Thymus (tissue), 11 donors: ENCODE measurements around the gene NOS1AP. TPM values are rescaled to one million over a fixed set of nuclear protein-coding genes. Genes with fewer than 3 reads are reported as not detected.

ENCODE experiments used
- DNase-seq, 9 donors: peaks; one replicate each; pipeline ENCODE4 v3.0.0-alpha.2; 2013; ENCODE audit warnings: low spot score in 9 of 9, low read depth in 6 of 9, missing footprints in 1 of 9
- H3K27ac ChIP-seq, 2 donors: one replicate each; pipeline ENCODE4 v1.5.1; 2013; ENCODE audit warnings: control low read depth in 1 of 2, low read depth in 1 of 2, low read length in 1 of 2, mild to moderate bottlenecking in 1 of 2, moderate library complexity in 1 of 2
- H3K27me3 ChIP-seq, 2 donors: one replicate each; pipeline ENCODE4 v1.5.1; 2013; ENCODE audit warnings: low read length in 1 of 2; ENCODE audit not compliant: control insufficient read depth in 2 of 2, insufficient read depth in 1 of 2
- H3K36me3 ChIP-seq, 2 donors: one replicate each; pipeline ENCODE4 v1.5.1; 2013; ENCODE audit warnings: low read length in 1 of 2, mild to moderate bottlenecking in 1 of 2, moderate library complexity in 1 of 2; ENCODE audit not compliant: control insufficient read depth in 2 of 2, insufficient read depth in 2 of 2
- H3K4me1 ChIP-seq, 2 donors: one replicate each; pipeline ENCODE4 v1.5.1; 2013; ENCODE audit warnings: low read length in 2 of 2; ENCODE audit not compliant: control insufficient read depth in 2 of 2, insufficient read depth in 2 of 2
- H3K4me3 ChIP-seq, 2 donors: one replicate each; pipeline ENCODE4 v1.5.1; 2013; ENCODE audit warnings: low read length in 2 of 2, control low read depth in 1 of 2, mild to moderate bottlenecking in 1 of 2
- H3K9me3 ChIP-seq, 2 donors: one replicate each; pipeline ENCODE4 v1.5.1; 2013; ENCODE audit warnings: low read length in 1 of 2, mild to moderate bottlenecking in 1 of 2; ENCODE audit not compliant: control insufficient read depth in 2 of 2, insufficient read depth in 1 of 2
- WGBS: extraction: QIAGEN DNeasy Blood & Tissue Kit; methylation state at CpG from one replicate; pipeline ENCODE4 v1.1.7; 2013; 5-methylcytosine and 5-hydroxymethylcytosine counted together
- polyA plus RNA-seq: library from polyadenylated mRNA; stranded (reverse); fragments of 200-250 nt; gene quantifications from one replicate; pipeline ENCODE4 v1.2.3, GENCODE V29; 2013
- total RNA-seq: library from RNA; stranded (reverse); fragments of 120-200 nt; gene quantifications from one replicate; pipeline ENCODE4 v1.2.4, GENCODE V29; 2013
- donor health status: healthy.

Gene NOS1AP
- total and polyA plus RNA-seq, 2 donors: 0.05 to 0.30 TPM

DNA sequence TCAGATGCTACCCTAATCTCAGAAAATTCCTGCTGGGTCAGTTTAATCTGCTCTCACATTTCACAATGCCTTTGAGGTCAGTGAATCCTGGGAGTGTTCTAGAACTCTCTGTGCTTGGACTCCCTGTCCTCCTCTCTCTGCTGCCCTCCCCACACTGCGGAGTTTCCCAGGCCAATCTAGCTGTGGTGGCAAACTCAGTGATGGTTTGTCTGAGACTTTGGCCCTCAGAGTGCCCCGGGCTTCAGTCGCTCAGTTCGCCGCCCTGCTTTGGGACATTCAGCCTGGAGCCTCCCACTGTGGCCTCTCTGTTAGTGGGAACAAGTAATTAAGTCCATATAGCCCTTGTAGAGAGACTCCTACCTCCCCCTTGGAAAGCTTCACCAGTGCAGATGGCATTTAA is 319.1 kb downstream of the NOS1AP start:
- Histone ChIP-seq H3K27ac (no peak overlapping the region), H3K4me3 (no peak overlapping the region), H3K27me3 (no peaks in the 10 kb centered on the region), H3K36me3 (no peaks in the 10 kb centered on the region), H3K9me3 (no peaks in the 10 kb centered on the region), H3K4me1 (peaks cover 7 to 11% of the 10 kb centered on the region in 2 donors)
- 97% methylated on average over 5 of the region's 5 CpGs for WGBS
- no peak for DNase-seq

- H3K4me1 ChIP-seq: peaks cover 7 to 11% of the 10 kb centered on the region in 2 donors
- H3K4me3 ChIP-seq: no peak overlapping the region
- peak in 2 of 9 donors; percentile 12 to 56 for DNase-seq
- H3K27ac ChIP-seq: no peak overlapping the region
- 18% methylated on average over 11 of the region's 11 CpGs for WGBS
- no peaks in the 10 kb centered on the region for H3K36me3 ChIP-seq
- no peaks in the 10 kb centered on the region for H3K27me3 ChIP-seq
- no peaks in the 10 kb centered on the region for H3K9me3 ChIP-seq
Observed at GRCh38 chr1:162389021-162389818, 319.7 kb downstream of the NOS1AP start.

- Histone ChIP-seq H3K4me1 (peaks cover 7 to 11% of the 10 kb centered on the region in 2 donors), H3K4me3 (no peak overlapping the region), H3K9me3 (no peaks in the 10 kb centered on the region), H3K27me3 (no peaks in the 10 kb centered on the region), H3K36me3 (no peaks in the 10 kb centered on the region), H3K27ac (no peak overlapping the region)
- DNase-seq: no peak
- 77% methylated on average over 9 of the region's 9 CpGs for WGBS
Observed at GRCh38 chr1:162389971-162390370, 320.5 kb downstream of the NOS1AP start.

GRCh38 chr1:162390396-162391185 is 321.1 kb downstream of the NOS1AP start:
- Histone ChIP-seq H3K27ac (no peak overlapping the region), H3K36me3 (no peaks in the 10 kb centered on the region), H3K4me3 (no peak overlapping the region), H3K9me3 (no peaks in the 10 kb centered on the region), H3K4me1 (peaks cover 7 to 11% of the 10 kb centered on the region in 2 donors), H3K27me3 (no peaks in the 10 kb centered on the region)
- no peak for DNase-seq
- 84% methylated on average over 15 of the region's 15 CpGs for WGBS

- no peaks in the 10 kb centered on the region for H3K36me3 ChIP-seq
- H3K27me3 ChIP-seq: no peaks in the 10 kb centered on the region
- DNase-seq: peak in 1 of 9 donors; percentile 22
- H3K4me3 ChIP-seq: no peak overlapping the region
- H3K27ac ChIP-seq: no peak overlapping the region
- H3K4me1 ChIP-seq: peaks cover 7 to 11% of the 10 kb centered on the region in 2 donors
- no peaks in the 10 kb centered on the region for H3K9me3 ChIP-seq
- WGBS: 80% methylated on average over 4 of the region's 4 CpGs
Observed at GRCh38 chr1:162391790-162392563, 322.5 kb downstream of the NOS1AP start.

GRCh38 chr1:162396201-162396906 is 326.9 kb downstream of the NOS1AP start:
- no peak for DNase-seq
- 87% methylated on average over 3 of the region's 3 CpGs for WGBS
- Histone ChIP-seq H3K4me1 (no peaks in the 10 kb centered on the region), H3K4me3 (no peak overlapping the region), H3K36me3 (no peaks in the 10 kb centered on the region), H3K27me3 (no peaks in the 10 kb centered on the region), H3K9me3 (no peaks in the 10 kb centered on the region), H3K27ac (no peak overlapping the region)

- Histone ChIP-seq H3K27me3 (no peaks in the 10 kb centered on the region), H3K36me3 (no peaks in the 10 kb centered on the region), H3K9me3 (no peaks in the 10 kb centered on the region), H3K4me3 (no peak overlapping the region), H3K4me1 (no peaks in the 10 kb centered on the region), H3K27ac (no peak overlapping the region)
- no peak for DNase-seq
- 94% methylated on average over 3 of the region's 3 CpGs for WGBS
Observed at GRCh38 chr1:162397039-162397448, 327.6 kb downstream of the NOS1AP start.

GRCh38 chr1:162397943-162398560 is 328.6 kb downstream of the NOS1AP start:
- Histone ChIP-seq H3K36me3 (no peaks in the 10 kb centered on the region), H3K27me3 (no peaks in the 10 kb centered on the region), H3K4me1 (no peaks in the 10 kb centered on the region), H3K4me3 (no peak overlapping the region), H3K9me3 (no peaks in the 10 kb centered on the region), H3K27ac (no peak overlapping the region)
- DNase-seq: no peak
- 91% methylated on average over 3 of the region's 3 CpGs for WGBS
